Measurements from ENCODE around the gene NFIA.

The NFIA gene

DNA sequence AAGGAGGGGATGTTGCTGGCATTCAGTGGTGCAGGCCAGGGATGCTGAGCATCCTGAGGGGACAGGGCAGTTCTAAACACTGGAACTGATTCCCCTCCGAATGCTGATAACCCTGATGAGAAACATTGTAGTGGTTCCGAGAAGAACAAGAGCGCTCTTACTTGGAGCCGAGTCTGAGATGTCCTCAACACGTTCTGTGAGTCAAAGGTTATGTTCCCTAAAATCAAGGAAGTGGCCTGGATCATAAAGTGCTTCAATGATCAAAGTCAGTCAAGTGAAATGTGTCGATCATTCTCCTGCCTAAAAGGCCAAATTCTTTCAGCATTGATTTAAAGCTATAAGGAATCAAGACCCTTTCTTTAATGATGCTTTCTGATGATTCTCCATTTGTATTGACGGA is 234.1 kb downstream of the NFIA start:
- DNase-seq = no peak

GRCh38 chr1:61318319-61319125 is 236.2 kb downstream of the NFIA start:
- DNase-seq = no peak

GRCh38 chr1:61320575-61320974 is 238.2 kb downstream of the NFIA start:
- no peak for DNase-seq

GRCh38 chr1:61322008-61322744 is 239.8 kb downstream of the NFIA start:
- DNase-seq = no peak

DNA sequence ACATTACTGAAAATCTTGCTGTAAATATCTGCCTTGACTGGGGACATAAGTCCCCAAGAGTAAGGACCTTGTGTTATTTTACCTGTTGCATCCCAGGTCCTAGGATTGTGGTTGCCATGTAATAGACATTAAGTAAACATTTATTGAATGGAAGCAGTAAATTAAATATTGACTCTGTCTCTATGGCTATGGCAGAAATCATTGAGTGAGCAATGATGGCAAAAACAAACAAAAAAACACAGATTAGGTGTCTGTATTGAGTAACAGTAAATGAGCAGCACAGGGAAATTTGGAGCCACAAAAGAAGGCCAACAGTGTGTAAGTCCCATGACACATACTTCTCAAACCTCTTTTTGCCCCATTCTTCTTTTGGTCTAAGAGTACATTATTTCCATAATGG is 240.4 kb downstream of the NFIA start:
- no peak for DNase-seq

DNA sequence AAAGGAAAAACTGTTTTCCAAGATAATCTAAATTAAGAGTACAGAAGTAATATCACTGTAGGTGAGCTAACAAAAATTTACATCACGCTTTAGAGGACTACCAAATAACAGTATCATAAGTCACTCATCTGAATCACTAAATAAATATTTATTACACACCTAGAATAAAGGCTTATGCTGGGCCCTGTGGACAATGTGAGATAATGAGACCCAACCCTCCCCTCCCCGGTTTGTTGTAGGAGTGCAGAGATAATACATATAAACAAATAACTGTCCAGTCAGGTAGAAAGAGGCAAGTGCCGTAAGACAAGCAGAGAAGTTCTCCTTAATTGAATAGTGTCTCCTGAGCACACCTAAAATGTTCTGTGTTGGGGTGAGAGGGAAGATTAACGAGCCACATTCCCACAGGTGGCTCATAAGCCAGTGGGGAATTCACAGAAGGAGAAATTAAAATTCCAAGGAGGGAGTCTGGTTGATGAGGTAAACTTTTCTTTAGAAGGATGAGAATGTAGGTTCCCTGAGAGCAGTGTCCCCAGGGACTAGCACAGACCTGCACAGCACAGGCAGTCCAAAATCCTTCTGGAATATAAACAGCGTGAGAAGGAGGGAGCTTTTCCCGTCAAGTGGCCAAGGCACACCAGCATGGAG is 241.4 kb downstream of the NFIA start:
- no peak for DNase-seq

- no peak for DNase-seq
Observed at GRCh38 chr1:61326713-61327112, 244.4 kb downstream of the NFIA start.

GRCh38 chr1:61327436-61327835 is 245.1 kb downstream of the NFIA start:
- DNase-seq = no peak

DNA sequence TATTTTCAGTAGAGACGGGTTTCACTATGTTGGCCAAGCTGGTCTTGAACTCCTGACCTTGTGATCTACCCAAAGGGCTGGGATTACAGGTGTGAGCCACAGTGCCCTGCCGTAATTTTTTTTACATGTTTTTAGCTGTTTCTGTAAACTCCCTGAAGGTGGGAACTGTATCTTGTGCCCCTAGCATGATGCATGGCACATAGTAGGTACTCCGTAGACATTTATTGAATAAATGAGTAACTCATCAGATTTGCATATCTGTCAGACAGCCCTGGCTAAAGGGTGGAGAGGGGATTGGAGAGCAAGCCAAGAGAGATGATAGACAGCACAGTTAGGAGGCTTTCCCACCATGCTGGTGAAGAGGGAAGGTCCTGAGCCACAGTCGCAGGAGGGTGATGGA is 247.2 kb downstream of the NFIA start:
- no peak for DNase-seq

- no peak for DNase-seq
Observed at GRCh38 chr1:61330018-61330417, 247.7 kb downstream of the NFIA start.

DNA sequence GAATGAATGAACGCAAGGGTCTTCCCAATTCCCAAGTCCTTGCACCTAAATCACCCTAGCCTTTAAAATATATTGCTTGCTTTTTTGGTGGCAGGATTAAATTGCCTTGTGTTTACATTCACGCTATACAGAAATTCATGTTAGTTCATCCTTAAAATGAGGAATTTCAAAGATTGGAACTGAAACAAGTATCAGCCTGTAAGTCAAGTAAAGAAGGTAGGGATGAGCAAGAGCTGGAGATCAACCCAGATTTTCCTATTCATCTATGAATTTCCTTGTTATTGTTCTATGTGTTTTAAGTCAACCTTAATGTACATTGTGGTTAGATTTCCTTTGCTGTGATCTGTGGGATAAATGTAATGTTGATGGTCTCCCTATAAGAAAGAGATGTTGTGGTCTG is 248.2 kb downstream of the NFIA start:
- no peak for DNase-seq

DNA sequence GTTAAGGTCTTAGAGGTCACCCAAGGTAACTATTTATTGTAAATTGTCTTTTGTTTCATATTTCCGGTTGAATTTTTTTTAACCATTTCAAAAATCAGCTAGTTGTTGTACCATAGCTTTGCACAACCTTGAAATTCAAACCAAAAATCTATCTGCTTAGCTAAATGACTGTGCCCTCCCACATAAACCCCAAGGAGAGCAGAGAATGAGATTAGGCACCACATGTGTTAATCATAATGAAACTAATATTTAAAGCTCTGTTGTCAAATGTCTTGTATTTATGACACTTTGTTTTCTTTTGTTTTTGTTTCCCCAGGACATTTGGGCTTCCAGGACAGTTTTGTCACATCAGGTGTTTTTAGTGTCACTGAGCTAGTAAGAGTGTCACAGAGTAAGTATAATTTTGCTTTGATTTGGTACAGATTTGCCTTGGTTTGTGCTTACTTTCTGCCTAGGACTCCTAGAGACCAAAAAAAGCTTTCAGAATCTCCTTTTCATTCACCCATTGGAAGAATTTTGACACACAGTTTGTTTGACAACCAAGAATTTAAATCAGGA is 249.9 kb downstream of the NFIA start:
- DNase-seq = no peak

DNA sequence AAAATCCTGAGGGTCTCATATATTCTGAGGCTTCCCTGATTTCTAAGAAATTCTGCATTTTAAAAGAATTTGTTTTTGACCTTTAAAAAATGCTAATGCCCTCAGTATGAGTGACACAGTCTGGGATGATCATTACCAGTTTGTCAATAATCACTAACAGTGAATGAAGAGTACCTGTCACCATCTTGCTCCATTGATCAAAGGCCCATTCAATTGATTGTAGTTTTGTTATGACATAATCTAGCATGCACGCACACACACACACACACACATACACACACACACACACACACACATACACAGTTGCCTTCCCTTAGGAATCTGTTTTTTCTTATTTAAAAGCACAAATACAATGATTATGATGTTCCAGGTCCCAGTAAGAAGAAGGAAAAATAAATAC is 250.4 kb downstream of the NFIA start:
- DNase-seq = no peak

DNA sequence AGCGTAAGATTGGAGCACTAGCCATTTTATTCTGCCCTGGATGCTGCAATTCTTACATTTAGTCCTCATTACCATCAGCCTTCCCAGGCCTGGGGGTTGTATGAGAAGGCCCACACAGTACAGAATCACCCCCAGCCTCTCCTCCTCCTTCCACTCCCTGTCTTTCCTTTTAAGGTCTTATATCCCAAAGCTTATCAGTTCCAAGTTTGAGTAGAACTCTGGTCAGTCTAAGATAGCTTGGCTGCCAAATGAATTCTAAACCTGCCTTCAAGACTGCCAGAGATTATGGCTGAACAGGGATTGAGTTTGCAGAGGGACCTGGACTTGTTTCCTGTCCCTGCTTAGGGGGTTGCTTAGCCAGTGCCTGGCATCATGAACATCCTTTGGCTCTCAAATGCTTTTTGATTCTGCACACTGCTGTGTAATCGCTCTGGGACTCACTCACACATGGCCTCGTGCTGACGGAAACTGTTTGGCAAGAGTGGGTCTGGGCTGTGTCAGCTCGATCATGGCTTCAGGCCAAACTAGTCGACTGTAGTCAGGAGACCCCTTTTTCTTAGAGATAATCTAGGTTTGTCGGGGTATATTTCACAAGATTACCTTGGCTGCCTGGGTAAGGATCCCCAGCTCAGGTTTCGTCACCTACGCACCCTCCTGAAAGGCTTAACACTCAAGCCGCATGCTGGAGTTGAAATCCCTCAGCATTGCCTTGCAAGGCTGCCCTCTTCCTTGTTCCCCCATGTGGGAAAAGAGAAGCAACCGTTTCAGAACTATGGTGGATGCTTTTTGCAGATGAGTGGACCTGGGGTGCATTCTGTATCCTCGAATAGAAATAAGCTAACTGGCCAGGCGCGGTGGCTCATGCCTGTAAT is 252.6 kb downstream of the NFIA start:
- no peak for DNase-seq

GRCh38 chr1:61337037-61337436 is 254.7 kb downstream of the NFIA start:
- DNase-seq = no peak

GRCh38 chr1:61337441-61337951 is 255.1 kb downstream of the NFIA start:
- DNase-seq = no peak

DNA sequence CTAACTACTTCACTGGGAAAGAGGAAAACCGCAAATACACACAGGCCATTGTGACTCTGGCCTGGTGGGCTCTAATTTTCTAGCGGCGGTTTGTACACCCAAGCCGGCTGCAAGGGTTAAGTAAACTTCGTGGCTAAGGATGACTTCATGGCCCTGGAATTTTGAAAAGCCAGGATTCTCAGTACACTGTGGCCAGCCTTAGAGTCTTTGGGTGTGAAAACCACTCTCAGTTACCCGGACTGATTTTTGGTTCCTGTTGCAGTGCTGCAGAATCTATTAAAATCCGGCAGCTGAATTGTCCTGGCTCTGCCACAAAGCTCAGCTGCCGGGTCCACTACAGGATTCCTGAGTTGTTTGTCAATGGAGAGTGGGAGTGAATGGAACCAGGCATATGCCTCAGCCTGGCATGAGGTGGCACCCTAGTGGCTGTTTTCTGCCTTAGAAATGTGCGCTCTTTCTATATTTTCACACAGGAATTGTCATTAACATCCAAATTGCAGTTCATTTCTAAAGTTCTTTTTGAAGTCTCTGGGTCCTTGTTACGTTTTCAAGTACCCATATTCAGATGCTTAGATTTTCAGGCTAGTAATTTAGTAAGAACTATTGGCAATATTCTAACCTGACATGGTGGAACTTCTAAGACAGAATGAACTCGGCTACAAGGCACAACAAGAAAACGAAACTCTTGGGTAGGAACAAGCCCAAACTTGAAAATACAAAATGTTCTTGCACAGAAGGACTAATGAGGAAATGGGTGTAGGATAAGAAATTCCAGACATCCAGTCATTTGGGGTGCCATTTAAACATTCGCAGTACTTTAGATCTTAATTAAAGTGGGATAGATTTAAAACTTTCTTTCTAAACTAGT is 255.9 kb downstream of the NFIA start:
- peak; percentile 68 for DNase-seq

GRCh38 chr1:61338899-61339298 is 256.5 kb downstream of the NFIA start:
- no peak for DNase-seq

- DNase-seq = no peak
Observed at GRCh38 chr1:61341426-61341825, 259.1 kb downstream of the NFIA start.

GRCh38 chr1:61343734-61344420 is 261.5 kb downstream of the NFIA start:
- DNase-seq = no peak

DNA sequence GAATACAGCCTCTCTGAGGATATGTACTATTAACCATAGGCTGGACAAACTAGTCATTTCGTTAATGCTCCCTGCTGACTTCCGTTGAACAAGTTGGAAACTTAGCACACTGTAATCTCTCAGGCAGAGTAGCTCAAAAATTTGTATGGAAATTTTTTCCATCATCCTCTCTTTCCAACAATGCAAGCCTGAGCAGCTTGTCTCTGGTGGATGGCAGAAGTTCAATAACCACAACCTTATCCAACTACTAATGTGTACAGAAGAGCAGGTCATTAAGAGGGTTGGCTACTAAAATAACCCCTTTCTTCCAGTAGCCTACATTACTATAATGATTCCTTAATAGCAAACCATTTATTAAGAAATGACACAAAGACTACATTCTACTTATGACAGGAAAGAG is 262.3 kb downstream of the NFIA start:
- no peak for DNase-seq

Measured in DMS79 (cell line).